GM12878 (cell line): ENCODE data around the gene CRKL. TPM values are rescaled to one million over a fixed set of nuclear protein-coding genes. Genes with fewer than 3 reads are reported as not detected.

Experiments used
- ATAC-seq: fragments of 200-7000 bp; cut with Tn5 transposase; 3 replicates; pipeline ENCODE4 v1.9.1; 2020; ENCODE audit warnings: mild to moderate bottlenecking, moderate library complexity
- BruUV-seq: library from RNA; stranded (reverse); fragments of 400-500 nt; replicated peaks from 2 replicates; lab custom pipeline; 2021; lab: Mats Ljungman, UMichigan
- CTCF ChIA-PET: fragments of 300-600 bp; sonication (Branson Sonifier 250); formaldehyde crosslinking; extraction: SDS; loops from one replicate; lab custom pipeline; 2021; ENCODE audit warnings: inconsistent platforms; lab: Yijun Ruan, JAX
- POLR2A ChIA-PET: fragments of 350-600 bp; formaldehyde crosslinking; extraction: SDS; loops from one replicate; lab custom pipeline; 2021; ENCODE audit warnings: inconsistent platforms; lab: Charles Lee
- RAD21 ChIA-PET: fragments of 300-600 bp; sonication (Branson Sonifier 250); formaldehyde crosslinking; loops from one replicate; lab custom pipeline; 2023; ENCODE audit warnings: antibody characterized with exemption; ENCODE audit not compliant: unreplicated experiment; lab: Charles Lee
- SMC1A ChIA-PET: fragments of 300-600 bp; sonication (Branson Sonifier 250); formaldehyde crosslinking; loops from one replicate; lab custom pipeline; 2023; ENCODE audit not compliant: unreplicated experiment, uncharacterized antibody; lab: Charles Lee
- DNase-seq: peaks from one replicate; pipeline ENCODE4 v3.0.0-alpha.2; 2011; ENCODE audit warnings: low read depth, low spot score
- FAIRE-seq: peaks from 3 replicates; lab custom pipeline; 2011; peaks lifted over from hg19 to GRCh38; lab: Jason Lieb, UNC
- H2AFZ ChIP-seq: 2 replicates; pipeline ENCODE4 v1.6.0; 2011; ENCODE audit warnings: low read depth, low read length, control low read depth; ENCODE audit not compliant: control insufficient read depth
- H3K27ac ChIP-seq: 2 replicates; pipeline ENCODE4 v1.5.1; 2011; ENCODE audit warnings: control low read depth; ENCODE audit not compliant: control insufficient read depth, insufficient read depth
- H3K27me3 ChIP-seq, 2 experiments: replicated peaks in 1 of 2; 2 replicates each; pipeline versions ENCODE4 v1.6.0 to v1.6.1; 2011; ENCODE audit warnings: low read length in 1 of 2; ENCODE audit not compliant: control insufficient read depth in 2 of 2, insufficient read depth in 2 of 2
- H3K36me3 ChIP-seq, 2 experiments: 2 replicates each; pipeline ENCODE4 v1.5.1; 2011; ENCODE audit warnings: low read length in 1 of 2; ENCODE audit not compliant: control insufficient read depth in 2 of 2, insufficient read depth in 2 of 2
- H3K4me1 ChIP-seq: 2 replicates; pipeline ENCODE4 v1.6.1; 2011; ENCODE audit warnings: mild to moderate bottlenecking, low read length, moderate library complexity, mixed read lengths; ENCODE audit not compliant: control insufficient read depth, insufficient read depth
- H3K4me2 ChIP-seq: 2 replicates; pipeline ENCODE4 v1.6.0; 2011; ENCODE audit warnings: control low read depth; ENCODE audit not compliant: control insufficient read depth, insufficient read depth
- H3K4me3 ChIP-seq: fragments of 200-600 bp; sonication (generic); 2 replicates; pipeline ENCODE4 v1.5.1; 2016
- H3K79me2 ChIP-seq: 2 replicates; pipeline ENCODE4 v1.6.0; 2011; ENCODE audit warnings: low read length; ENCODE audit not compliant: control insufficient read depth, insufficient read depth
- H3K9ac ChIP-seq: 2 replicates; pipeline ENCODE4 v1.8.0; 2011; ENCODE audit warnings: low read length, control low read depth, mixed read lengths; ENCODE audit not compliant: control insufficient read depth, insufficient read depth
- H3K9me3 ChIP-seq: replicated peaks from 3 replicates; pipeline ENCODE4 v1.5.1; 2011; ENCODE audit warnings: mild to moderate bottlenecking, low read length; ENCODE audit not compliant: control insufficient read depth, insufficient read depth
- H4K20me1 ChIP-seq: 2 replicates; pipeline ENCODE4 v1.6.0; 2011; ENCODE audit not compliant: control insufficient read depth, insufficient read depth
- CBX5 ChIP-seq: sonication (generic); IDR thresholded peaks from 2 replicates; pipeline ENCODE4 v1.6.1; 2016; ENCODE audit warnings: low read depth, moderate library complexity, mild to moderate bottlenecking, inconsistent platforms
- CHD1 ChIP-seq: IDR thresholded peaks from 2 replicates; pipeline ENCODE4 v1.6.1; 2012; ENCODE audit warnings: low read depth, low read length, improper control_type of control experiment
- CREM ChIP-seq: IDR thresholded peaks from 2 replicates; pipeline ENCODE4 v1.6.1; 2014; ENCODE audit warnings: antibody characterized with exemption, low read depth
- DPF2 ChIP-seq: fragments of 450-650 bp; IDR thresholded peaks from 2 replicates; pipeline ENCODE4 v1.6.1; 2017; ENCODE audit warnings: mild to moderate bottlenecking
- IRF3 ChIP-seq: fragments of 450-650 bp; IDR thresholded peaks from 2 replicates; pipeline ENCODE4 v1.6.1; 2014; ENCODE audit warnings: mild to moderate bottlenecking
- KDM1A ChIP-seq: fragments of 200-600 bp; sonication (generic); IDR thresholded peaks from 2 replicates; pipeline ENCODE4 v1.6.1; 2016; ENCODE audit warnings: borderline replicate concordance
- KLF5 ChIP-seq: fragments of 450-650 bp; IDR thresholded peaks from 2 replicates; pipeline ENCODE4 v1.6.1; 2014; ENCODE audit warnings: mild to moderate bottlenecking; ENCODE audit not compliant: partially characterized antibody
- RAD51 ChIP-seq: fragments of 450-650 bp; IDR thresholded peaks from 2 replicates; pipeline ENCODE4 v1.6.1; 2016; ENCODE audit warnings: moderate library complexity, mild to moderate bottlenecking, inconsistent platforms
- ZBTB33 ChIP-seq: fragments of 450-650 bp; IDR thresholded peaks from 2 replicates; pipeline ENCODE4 v1.6.1; 2017; ENCODE audit warnings: mild to moderate bottlenecking
- ZBTB4 ChIP-seq: fragments of 450-650 bp; formaldehyde crosslinking; IDR thresholded peaks from 2 replicates; pipeline ENCODE4 v1.4.0; 2022; ENCODE audit warnings: mild to moderate bottlenecking, moderate library complexity
- ZNF24 ChIP-seq: fragments of 450-650 bp; IDR thresholded peaks from 2 replicates; pipeline ENCODE4 v1.6.1; 2017; ENCODE audit warnings: antibody characterized with exemption, mild to moderate bottlenecking
- WGBS: methylation state at CpG from one replicate; pipeline ENCODE4 v1.1.6; 2016; ENCODE audit warnings: low lambda C conversion rate; ENCODE audit not compliant: insufficient replicate concordance, insufficient coverage; ENCODE audit errors: missing lambda C conversion rate; 5-methylcytosine and 5-hydroxymethylcytosine counted together
- in situ Hi-C: fragments of 300-500 bp; cut with MboI; formaldehyde crosslinking; loops from 9 replicates; pipeline ENCODE4 v1.14.3; 2018; ENCODE audit warnings: mixed read lengths
- intact Hi-C: fragments of 100-400 bp; cut with micrococcal nuclease; formaldehyde crosslinking; loops from one replicate; pipeline ENCODE4 v1.14.2; 2022; ENCODE audit not compliant: unreplicated experiment
- polyA plus RNA-seq, 11 experiments: library from polyadenylated mRNA; depleted of rRNA in 4 of 11; unstranded in 6 of 11; stranded (reverse) in 5 of 11; fragments of >200 nt; fragmentation: Nextera tagmentation in 4 of 11; fragmentation: Illumina TruSeq in 1 of 11; extraction: Ambion mirVana in 4 of 11; extraction: Trizol in 1 of 11; gene quantifications; 1 replicate in 1 of 11; 2 replicates in 10 of 11; pipeline versions ENCODE4 v1.2.1 to v1.2.3, GENCODE V29; 2011 to 2016; ENCODE audit warnings: inconsistent platforms in 2 of 11, missing spikeins in 2 of 11, low read depth in 1 of 11
- total RNA-seq, 4 experiments: library from RNA; depleted of rRNA in 3 of 4; stranded (reverse); fragments of >200 nt in 3 of 4; fragmentation: Illumina TruSeq in 1 of 4; extraction: Trizol in 1 of 4; gene quantifications; 2 replicates each; pipeline versions ENCODE4 v1.2.1 to v1.2.3, GENCODE V29; 2013 to 2021

The CRKL gene
- total and polyA plus RNA-seq, 10 of the 15 experiments (the other 5 are each of a cell fraction or from before 2014, with no cell fraction given) = 12.6 to 61.2 (median 32.7) TPM

GRCh38 chr22:20995329-20996030 lies 78.3 kb downstream of the CRKL start:
- H3K9ac ChIP-seq = no peak overlapping the region
- no peak overlapping the region for H3K4me3 ChIP-seq
- H3K4me2 ChIP-seq = no peak overlapping the region
- SMC1A ChIA-PET = no interaction called here
- in situ Hi-C loops = no loop called here
- H3K79me2 ChIP-seq = peaks cover 5% of the 10 kb centered on the region
- H4K20me1 ChIP-seq = no peaks in the 10 kb centered on the region
- H3K27me3 ChIP-seq = no peaks in the 10 kb centered on the region
- H3K36me3 ChIP-seq = peaks cover 2 to 5% of the 10 kb centered on the region in 2 experiments; a peak in 2 of 4 replicates
- DNase-seq = no peak
- ATAC-seq = no peak
- H3K4me1 ChIP-seq = peaks cover 2% of the 10 kb centered on the region
- H3K9me3 ChIP-seq = no peaks in the 10 kb centered on the region
- RAD21 ChIA-PET = no interaction called here
- no peak overlapping the region for H3K27ac ChIP-seq
- no peak overlapping the region for H2AFZ ChIP-seq
- no peak for FAIRE-seq
- BruUV-seq = no TSS peak
- TF ChIP-seq IRF3 (no peak), KDM1A (no peak), DPF2 (no peak), RAD51 (no peak), ZBTB33 (no peak), CHD1 (no peak), ZBTB4 (CRISPR knock-in tag) (no peak), CBX5 (no peak), KLF5 (no peak), ZNF24 (no peak), CREM (no peak)
- intact Hi-C loops = no loop called here
- POLR2A ChIA-PET = no interaction called here
- WGBS = 90% methylated on average over 22 of the region's 23 CpGs
- CTCF ChIA-PET = no interaction called here
